HG03045 (cell line): ENCODE results near the gene ABHD1.

Experiments used
- ATAC-seq: cut with Tn5 transposase; IDR thresholded peaks from one replicate; pipeline ENCODE4 v1.9.1; 2021; ENCODE audit warnings: mild to moderate bottlenecking, moderate library complexity; ENCODE audit not compliant: unreplicated experiment

The ABHD1 gene

GRCh38 chr2:27134781-27135477, 11.3 kb downstream of the ABHD1 start:
- no peak for ATAC-seq

DNA sequence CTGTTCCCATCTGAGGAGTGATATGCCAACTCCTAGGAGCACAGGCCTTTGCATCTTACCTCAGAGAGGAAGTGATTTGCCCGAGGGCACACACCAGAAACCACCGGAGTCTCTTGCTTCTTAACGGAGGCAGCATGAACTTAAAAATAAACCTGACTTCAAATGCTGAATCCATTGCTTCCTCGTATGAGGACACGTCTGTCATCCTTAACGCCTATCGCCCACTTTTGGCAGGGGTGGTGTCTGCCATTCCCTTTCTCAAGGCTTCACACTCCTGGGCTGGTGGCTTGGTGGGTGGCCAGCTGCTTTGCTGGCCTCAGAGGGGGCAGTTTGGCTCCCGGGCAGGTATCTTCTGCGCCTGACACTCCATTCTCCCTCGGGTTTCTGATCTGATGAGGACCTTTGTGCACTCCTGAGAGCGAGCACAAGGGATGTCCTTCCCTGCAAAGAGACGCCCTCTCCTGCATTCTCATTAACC, 11.9 kb downstream of the ABHD1 start:
- ATAC-seq, result no peak

DNA sequence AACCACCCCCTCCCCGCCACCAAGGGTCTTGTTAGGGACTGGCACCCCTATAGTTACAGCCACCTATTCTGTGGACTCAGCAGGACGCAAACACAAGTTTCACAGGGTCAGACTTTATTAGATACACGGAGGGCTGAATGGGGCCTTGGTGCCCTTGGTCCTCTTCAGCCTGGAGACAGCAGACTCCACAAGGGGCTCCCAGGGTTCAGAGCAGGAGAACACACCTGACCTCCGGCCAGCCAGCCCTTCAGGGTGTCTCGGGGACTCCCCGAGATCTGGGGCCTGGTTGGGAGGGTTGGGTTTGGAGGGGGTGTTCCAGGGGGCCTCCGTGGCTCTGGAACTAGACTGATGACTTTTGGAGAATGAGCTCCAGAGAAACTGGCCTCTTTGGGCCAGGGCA, 13.1 kb downstream of the ABHD1 start:
- ATAC-seq, result no peak

DNA sequence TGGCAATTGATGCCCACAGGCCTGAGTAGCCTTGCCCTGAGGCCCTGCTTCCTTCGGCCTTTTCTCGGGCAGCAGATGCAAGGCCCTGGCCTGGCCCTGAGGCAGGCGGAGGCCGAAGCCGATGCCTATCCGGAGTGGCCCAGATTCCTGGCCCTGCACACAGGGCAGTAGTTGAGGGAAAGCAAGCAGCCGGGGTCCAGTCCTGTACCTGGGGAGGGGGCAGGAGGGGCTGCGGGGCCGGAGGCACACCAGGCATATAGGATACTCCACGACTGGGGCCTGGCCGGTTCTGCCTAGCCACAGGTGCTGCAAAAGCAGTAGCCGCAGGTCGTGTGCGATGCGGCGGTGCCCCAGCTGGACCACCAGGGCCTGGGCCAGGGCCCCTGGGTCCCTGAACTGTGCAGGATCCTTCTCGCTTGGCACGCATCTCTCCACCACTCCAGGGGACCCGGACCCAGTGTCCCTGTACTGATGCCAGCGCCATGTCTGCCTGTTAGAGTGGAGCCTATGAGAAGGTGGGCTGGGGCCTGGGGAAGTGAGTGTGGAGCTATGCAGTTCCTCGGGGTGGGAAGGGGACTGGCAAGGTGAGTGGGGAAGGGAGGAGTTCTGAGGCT, 13.8 kb downstream of the ABHD1 start:
- ATAC-seq, result no peak

- no peak for ATAC-seq
Observed at GRCh38 chr2:27138111-27138510, 14.5 kb downstream of the ABHD1 start.

DNA sequence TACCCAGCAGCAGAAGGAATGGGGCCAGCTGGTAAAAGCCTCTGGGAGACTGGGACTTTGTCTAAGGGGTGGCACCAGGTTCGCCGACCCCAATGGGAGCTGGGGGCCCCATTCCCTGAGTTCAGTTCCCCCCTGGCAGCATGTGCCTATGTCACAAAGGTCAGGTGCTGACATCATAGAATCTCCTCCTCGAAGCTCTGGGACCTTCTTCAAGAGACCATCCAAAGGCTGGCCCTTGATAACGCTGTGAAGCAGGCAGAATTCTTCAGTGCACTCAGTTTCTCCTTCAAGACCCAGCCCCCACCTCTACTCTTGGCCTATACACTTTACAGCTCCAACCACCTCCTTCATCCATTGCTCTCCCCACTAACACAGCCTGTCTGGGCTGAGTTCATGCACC, 15.7 kb downstream of the ABHD1 start, which contains the start of gene PRR30:
Gene PRR30 (minus strand): TSS at position 101 of the 400 bp plus-strand sequence. CDS start 1,081 bp downstream, outside the sequence.
- ATAC-seq, result no peak

DNA sequence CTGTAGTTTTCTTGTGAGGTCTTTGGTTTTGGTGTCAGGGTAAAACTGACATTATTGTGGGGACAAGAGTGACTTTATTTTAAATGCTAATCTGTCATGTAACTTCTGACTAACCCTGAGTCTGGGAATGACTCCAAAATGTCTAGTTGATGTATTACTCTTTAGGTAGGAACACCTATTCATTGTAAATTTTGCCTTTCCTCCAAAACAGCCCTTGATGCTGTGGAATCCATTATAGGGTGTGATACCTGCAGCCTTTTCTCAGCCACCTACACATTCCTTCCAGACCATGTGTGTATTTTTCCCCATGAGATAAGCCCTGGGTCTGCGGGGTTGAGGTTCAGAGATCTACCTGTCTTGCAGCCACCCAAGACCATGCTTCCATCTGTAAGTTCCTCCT, 19.7 kb downstream of the ABHD1 start:
- ATAC-seq, result no peak

- ATAC-seq, result no peak
Observed at GRCh38 chr2:27145682-27146081, 22.1 kb downstream of the ABHD1 start.

- ATAC-seq, result no peak
Observed at GRCh38 chr2:27147935-27148334, 24.3 kb downstream of the ABHD1 start.

GRCh38 chr2:27148801-27149439, 25.3 kb downstream of the ABHD1 start, which contains the start of gene TCF23:
Gene TCF23 (plus strand): TSS chr2:27149004. CDS start chr2:27149134, 130 bp downstream.
- ATAC-seq, result no peak

GRCh38 chr2:27149570-27150405, 26.2 kb downstream of the ABHD1 start:
- ATAC-seq, result no peak

GRCh38 chr2:27150639-27151230, 27.1 kb downstream of the ABHD1 start:
- ATAC-seq, result no peak

DNA sequence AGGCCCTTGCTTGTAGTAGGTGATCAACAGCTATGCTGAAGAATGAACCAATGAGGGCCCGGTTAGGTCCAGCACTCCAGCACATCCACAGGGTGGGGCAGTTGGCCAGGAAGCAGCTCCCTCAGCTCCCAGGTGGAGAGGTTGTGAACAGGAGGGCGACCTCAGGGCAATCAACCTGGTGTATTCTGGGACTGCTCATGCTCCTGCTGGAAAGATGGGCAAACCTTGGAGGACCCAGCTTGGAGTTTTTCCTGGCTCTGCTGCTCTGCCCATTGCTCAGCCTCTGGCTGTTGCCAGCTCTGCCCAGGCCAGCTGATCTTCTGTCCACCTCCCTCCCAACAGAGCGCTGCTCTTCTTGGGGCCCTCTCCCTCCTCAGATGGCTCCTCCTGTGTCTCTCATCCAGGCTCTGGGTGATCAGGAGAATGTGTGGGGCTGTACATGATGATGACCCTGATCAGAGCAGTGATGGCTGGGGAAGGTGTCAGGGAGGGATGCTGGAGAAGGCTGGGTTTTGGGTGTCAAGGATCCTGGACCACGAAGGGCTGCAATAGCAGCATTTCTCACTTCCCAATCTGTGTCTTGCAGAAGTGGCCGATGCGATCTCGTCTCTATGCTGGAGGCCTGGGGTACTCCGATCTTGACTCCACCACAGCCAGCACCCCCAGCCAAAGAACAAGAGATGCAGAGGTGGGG, 28.6 kb downstream of the ABHD1 start:
- ATAC-seq, result no peak

- no peak for ATAC-seq
Observed at GRCh38 chr2:27152796-27153464, 29.3 kb downstream of the ABHD1 start.

DNA sequence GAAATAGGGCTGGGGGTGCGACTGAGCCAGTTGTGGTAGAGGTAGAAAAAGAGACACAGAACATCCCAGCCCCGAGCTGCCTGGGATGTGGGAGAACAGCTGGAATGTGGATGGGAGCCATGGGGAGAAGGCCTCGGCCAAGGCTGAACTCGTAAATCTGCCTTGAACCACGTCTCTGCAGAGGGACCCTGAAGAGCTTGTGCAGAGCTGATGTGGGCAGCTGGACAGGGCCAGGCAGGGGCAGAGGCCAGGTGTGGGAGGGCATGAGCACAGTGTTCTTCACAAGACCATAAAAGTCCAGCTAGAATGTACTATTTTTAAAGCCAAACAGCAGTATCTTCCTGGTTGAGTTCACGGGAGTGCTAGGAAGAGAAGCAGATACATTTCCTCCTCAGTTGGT, 30.9 kb downstream of the ABHD1 start:
- ATAC-seq, result no peak

- ATAC-seq, result no peak
Observed at GRCh38 chr2:27155069-27155520, 31.5 kb downstream of the ABHD1 start.

DNA sequence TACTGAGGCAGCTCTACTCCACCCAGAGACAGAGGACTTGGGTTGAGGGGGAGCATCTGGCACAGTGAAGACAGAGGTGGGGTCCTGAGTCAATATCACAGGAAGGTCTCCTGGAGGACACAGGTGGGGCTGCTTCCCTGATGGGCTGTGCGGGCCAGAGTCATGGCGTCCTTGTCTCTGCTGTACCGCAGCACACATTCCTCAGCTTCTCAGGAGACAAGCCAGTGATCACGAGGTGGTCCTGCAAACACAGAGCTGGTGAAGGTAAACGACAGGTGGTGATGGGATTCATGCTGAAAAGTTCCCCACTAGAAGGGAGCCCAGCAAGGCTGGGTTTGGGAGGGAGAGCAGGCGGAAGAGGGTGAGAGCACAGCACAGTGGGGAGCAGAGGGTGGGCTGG, 34.9 kb downstream of the ABHD1 start:
- no peak for ATAC-seq

DNA sequence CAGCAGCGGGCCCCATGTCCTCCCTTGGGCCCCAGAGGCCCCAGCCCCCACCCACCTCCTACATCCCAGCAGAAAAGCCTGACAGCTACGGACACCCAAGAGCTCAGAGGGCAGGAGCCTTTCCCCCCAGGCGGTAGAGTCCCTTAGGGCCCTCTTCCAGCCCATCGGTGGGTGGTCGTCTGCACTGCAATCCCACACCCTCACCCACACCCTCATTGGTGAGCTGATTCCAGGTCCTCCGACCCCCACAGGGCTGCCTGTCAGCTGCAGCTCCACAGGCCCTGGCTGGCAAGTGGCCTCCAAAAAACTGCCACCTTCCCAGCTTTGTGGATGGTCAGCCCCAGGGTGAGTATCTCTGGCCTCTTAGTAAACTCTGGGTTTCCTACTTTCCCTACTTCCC, 35.7 kb downstream of the ABHD1 start:
- ATAC-seq, result no peak

- no peak for ATAC-seq
Observed at GRCh38 chr2:27160191-27160590, 36.6 kb downstream of the ABHD1 start.
